GM12874 (cell line): ENCODE data around the gene TNS3.

Source experiments
- CTCF ChIP-seq: IDR thresholded peaks from 2 replicates; pipeline ENCODE4 v1.5.1; 2011; ENCODE audit warnings: low read depth, mild to moderate bottlenecking, control low read depth, low read length, moderate library complexity; ENCODE audit not compliant: insufficient read depth

The TNS3 gene

GRCh38 chr7:47454069-47454973, 127.6 kb downstream of the TNS3 start:
- TF ChIP-seq CTCF = no peak

DNA sequence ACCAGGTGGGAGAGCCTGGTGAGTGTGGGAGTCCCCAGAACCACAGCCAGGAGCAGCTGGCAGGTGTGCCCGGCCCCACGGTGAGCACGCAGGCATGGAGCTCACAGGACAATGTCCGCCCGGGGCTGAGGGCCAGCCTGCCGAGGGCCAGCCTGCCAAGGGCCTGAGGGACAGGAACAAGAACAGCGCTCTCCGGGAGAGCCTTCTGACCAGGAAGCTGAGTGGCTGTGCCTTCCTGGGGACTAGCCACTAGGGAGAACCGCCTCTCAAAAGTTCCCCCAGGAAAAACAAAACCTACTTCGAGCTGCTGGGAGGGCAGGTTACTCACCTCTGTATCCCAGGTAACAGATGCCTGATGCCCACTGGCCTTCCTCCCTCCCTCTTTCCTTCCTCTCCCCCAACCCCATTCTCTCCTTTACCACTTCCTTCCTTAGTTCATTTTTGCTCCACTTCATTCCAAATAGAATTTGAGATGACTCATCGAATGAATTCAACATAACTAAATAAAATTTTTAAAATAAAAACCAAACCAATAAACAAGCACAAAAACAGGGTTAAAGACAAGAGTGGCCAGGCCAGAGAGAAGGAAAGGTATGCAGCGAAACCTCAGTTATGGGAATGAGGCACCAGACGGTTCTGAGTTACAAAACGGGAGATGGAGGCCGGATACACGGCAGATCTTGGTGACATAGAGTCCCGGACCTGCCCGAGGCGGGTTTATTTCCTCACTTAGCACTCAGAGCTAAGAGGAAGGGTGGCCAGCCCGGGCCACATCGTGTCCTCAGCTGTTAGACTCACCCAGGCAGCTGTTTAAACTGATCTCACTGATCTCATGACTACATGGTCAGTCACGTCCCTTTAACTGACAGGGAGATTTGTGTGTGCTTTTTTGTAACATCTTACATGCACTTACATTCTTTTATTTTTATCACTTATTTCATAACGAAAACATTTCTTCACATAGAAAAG, 128.5 kb downstream of the TNS3 start:
- TF ChIP-seq CTCF = no peak

- TF ChIP-seq CTCF = no peak
Observed at GRCh38 chr7:47452715-47453092, 129.2 kb downstream of the TNS3 start.

GRCh38 chr7:47452295-47452694, 129.6 kb downstream of the TNS3 start:
- no peak for TF ChIP-seq CTCF

DNA sequence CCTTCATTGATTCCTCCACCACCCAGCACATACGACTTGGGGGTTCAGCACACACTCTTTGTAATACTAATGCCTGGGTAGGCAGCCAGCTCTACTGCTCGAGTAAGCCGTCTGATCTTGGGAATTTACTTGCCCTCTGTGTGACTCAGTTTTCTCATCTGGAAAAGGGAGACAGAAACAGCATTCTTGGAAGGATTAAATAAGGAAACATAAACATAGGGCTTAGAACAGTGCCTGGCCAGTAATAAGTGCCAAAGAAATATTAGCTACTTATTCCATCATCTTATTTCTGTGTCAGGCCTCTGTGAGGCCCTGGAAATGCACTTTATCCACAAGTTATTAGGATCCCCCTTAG, 130.1 kb downstream of the TNS3 start:
- no peak for TF ChIP-seq CTCF

- no peak for TF ChIP-seq CTCF
Observed at GRCh38 chr7:47449810-47450590, 131.9 kb downstream of the TNS3 start.

DNA sequence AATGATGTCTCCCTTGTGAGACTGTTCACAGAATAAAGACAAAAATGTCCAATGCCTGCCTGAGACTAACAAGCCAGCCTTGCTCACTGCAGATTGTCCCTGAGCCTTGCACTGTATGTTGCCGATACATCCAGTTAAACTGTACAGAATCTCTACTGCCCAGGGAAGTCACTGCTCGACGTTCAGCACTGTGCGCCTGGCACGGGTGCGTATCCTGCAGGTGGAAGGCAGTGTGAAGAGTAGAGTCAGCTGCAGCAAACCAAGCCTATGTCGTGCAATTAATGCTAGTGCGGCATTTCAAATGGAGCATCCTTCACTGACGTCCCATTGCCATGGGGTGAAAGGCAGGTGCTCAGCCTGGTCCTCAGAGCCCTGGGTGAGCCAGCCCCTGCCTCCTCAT, 132.9 kb downstream of the TNS3 start:
- no peak for TF ChIP-seq CTCF
